Upper lobe of right lung (tissue), 1 donor: ENCODE data around the gene ACER2. TPM values are rescaled to one million over a fixed set of nuclear protein-coding genes. Genes with fewer than 3 reads are reported as not detected.
"Not testable (repeated sequence)": the region's sequence is repeated elsewhere in the genome, so short reads cannot be mapped to it uniquely, and the experiment has no call there.

Source experiments
- ATAC-seq: fragments of 200-7000 bp; cut with Tn5 transposase; one replicate; pipeline ENCODE4 v1.9.1; 2020; ENCODE audit warnings: mild to moderate bottlenecking, moderate library complexity
- DNase-seq: peaks from one replicate; pipeline ENCODE4 v3.0.0-alpha.2; 2020
- H3K27ac ChIP-seq: fragments of 200-600 bp; one replicate; pipeline ENCODE4 v1.8.0; 2022
- H3K27me3 ChIP-seq: fragments of 200-600 bp; one replicate; pipeline ENCODE4 v1.8.0; 2022; ENCODE audit warnings: mild to moderate bottlenecking
- H3K36me3 ChIP-seq: fragments of 200-600 bp; one replicate; pipeline ENCODE4 v1.8.0; 2022
- H3K4me1 ChIP-seq: fragments of 200-600 bp; one replicate; pipeline ENCODE4 v1.8.0; 2022
- H3K4me3 ChIP-seq: fragments of 200-600 bp; one replicate; pipeline ENCODE4 v1.8.0; 2022; ENCODE audit warnings: mild to moderate bottlenecking
- H3K9me3 ChIP-seq: fragments of 200-600 bp; one replicate; pipeline ENCODE4 v1.8.0; 2022
- intact Hi-C: fragments of 100-400 bp; cut with DNase I; formaldehyde crosslinking; loops from one replicate; pipeline ENCODE4 v1.11.0; 2022
- total RNA-seq: library from RNA; stranded (reverse); fragmentation: NEBNext Ultra II Directional; extraction: Animal tissue kit (Norgen Biotek cat#: 25700); gene quantifications from one replicate; pipeline ENCODE4 v1.2.1, GENCODE V29; 2021
- TF ChIP-seq, protein P1 (sequence below): fragments of 200-600 bp; IDR thresholded peaks from one replicate; pipeline ENCODE4 v1.8.0; 2022; ENCODE audit warnings: antibody characterized with exemption
- donor health status: DM: no; HTN: yes; CAD: no; lungs with severe emphysema.

ACER2 gene
- total RNA-seq, 1 donor from 2014 or later = 5.5 TPM

DNA sequence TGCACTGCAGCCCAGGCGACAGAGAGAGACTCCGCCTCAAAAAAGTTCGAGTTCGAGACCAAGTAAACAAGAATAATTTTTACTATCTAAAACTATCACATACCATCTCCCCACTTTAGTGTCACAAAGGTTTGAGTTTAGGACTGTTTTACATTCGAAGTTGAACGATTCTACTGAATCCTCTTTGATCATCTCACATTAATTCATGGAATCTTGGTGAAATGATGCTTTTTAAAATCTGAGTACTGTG is 28.1 kb upstream of the ACER2 start:
- H3K9me3 ChIP-seq = no peaks in the 10 kb centered on the region
- peaks cover 21% of the 10 kb centered on the region for H3K4me1 ChIP-seq
- H3K4me3 ChIP-seq = peak overlapping the region; percentile 66
- H3K27ac ChIP-seq = peak overlapping the region; percentile 89
- H3K36me3 ChIP-seq = peaks cover 34% of the 10 kb centered on the region
- ATAC-seq (no peak), DNase-seq (no peak)
- TF ChIP-seq, protein P1, sequence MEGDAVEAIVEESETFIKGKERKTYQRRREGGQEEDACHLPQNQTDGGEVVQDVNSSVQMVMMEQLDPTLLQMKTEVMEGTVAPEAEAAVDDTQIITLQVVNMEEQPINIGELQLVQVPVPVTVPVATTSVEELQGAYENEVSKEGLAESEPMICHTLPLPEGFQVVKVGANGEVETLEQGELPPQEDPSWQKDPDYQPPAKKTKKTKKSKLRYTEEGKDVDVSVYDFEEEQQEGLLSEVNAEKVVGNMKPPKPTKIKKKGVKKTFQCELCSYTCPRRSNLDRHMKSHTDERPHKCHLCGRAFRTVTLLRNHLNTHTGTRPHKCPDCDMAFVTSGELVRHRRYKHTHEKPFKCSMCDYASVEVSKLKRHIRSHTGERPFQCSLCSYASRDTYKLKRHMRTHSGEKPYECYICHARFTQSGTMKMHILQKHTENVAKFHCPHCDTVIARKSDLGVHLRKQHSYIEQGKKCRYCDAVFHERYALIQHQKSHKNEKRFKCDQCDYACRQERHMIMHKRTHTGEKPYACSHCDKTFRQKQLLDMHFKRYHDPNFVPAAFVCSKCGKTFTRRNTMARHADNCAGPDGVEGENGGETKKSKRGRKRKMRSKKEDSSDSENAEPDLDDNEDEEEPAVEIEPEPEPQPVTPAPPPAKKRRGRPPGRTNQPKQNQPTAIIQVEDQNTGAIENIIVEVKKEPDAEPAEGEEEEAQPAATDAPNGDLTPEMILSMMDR = no peak
- intact Hi-C loops = no loop called here
- H3K27me3 ChIP-seq = no peaks in the 10 kb centered on the region

DNA sequence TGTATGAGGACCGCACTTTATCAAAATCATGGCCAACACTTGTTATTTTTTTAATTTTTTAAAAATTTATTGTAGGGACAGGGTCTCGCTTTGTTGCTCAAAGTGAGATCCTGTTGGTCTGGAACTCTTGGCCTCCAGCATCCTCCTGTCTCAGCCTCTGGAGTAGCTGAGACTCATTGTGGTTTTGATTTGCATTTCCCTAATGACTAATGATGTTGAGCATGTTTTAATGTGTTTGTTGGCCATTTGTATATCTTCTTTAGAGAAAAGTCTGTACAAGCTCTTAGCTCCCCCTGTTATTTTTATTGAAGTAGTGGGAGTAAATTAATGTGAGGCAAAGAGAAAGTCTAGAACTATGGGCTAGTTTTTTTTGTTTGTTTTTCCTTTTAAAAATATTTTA is 27.2 kb upstream of the ACER2 start:
- no peaks in the 10 kb centered on the region for H3K9me3 ChIP-seq
- ATAC-seq (no peak), DNase-seq (no peak)
- TF ChIP-seq, protein P1 = no peak
- H3K4me1 ChIP-seq = peaks cover 21% of the 10 kb centered on the region
- intact Hi-C loops = no loop called here
- H3K36me3 ChIP-seq = peaks cover 25% of the 10 kb centered on the region
- no peaks in the 10 kb centered on the region for H3K27me3 ChIP-seq
- no peak overlapping the region for H3K4me3 ChIP-seq
- H3K27ac ChIP-seq = no peak overlapping the region

DNA sequence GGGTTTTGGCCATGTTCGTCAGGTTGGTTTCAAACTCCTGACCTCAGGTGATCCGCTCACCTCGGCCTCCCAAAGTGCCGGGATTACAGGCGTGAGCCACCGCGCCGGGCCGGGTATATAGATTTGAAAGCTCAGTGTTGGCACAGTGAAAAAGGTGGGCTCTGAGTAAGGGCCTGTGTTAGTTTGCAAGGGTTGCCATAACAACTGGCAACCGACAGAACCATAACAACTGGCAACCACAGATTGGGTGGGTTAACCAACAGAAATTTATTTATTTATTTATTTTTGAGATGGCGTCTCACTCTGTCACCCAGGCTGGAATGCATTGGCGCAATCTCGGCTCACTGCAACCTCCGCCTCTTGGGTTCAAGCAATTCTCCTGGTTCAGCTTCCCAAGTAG is 23.6 kb upstream of the ACER2 start:
- H3K9me3 ChIP-seq, intact Hi-C loops, H3K36me3 ChIP-seq, ATAC-seq, H3K27ac ChIP-seq, H3K27me3 ChIP-seq, H3K4me3 ChIP-seq, DNase-seq, H3K4me1 ChIP-seq: not testable (repeated sequence)

DNA sequence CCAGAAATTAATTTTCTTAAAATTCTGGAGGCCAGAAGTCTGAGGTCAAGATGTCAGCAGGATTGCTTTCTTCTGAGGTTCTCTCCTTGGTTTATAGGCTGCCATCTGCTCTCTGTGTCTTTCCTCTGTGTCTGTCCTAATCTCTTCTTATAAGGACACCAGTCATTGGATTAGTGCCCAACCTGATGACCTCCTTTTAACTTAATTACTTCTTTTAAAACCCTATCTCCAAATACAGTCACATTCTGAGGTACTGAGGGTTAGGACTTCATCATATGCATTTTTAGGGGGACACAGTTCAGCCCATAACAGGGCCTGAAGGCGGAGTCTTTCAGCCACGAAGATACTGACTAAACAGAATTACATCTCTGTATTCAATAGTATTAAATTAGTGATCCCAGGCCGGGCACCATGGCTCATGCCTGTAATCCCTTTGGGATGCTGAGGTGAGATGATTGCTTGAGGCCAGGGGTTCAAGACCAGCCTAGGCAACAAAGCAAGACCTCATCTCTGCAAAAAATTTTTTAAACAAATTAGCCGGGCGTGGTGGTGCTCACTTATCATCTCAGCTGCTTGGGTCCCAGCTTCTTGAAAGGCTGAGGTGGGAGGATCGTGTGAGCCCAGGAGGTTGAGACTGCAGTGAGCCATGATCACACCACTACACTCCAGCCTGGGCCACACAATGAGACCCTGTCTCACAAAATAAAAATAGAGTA is 22.9 kb upstream of the ACER2 start:
- TF ChIP-seq, protein P1 = no peak
- Histone ChIP-seq H3K27me3 (no peaks in the 10 kb centered on the region), H3K4me3 (no peak overlapping the region), H3K9me3 (no peaks in the 10 kb centered on the region), H3K36me3 (no peaks in the 10 kb centered on the region), H3K27ac (no peak overlapping the region), H3K4me1 (no peaks in the 10 kb centered on the region)
- ATAC-seq = no peak
- intact Hi-C loops = no loop called here
- no peak for DNase-seq

DNA sequence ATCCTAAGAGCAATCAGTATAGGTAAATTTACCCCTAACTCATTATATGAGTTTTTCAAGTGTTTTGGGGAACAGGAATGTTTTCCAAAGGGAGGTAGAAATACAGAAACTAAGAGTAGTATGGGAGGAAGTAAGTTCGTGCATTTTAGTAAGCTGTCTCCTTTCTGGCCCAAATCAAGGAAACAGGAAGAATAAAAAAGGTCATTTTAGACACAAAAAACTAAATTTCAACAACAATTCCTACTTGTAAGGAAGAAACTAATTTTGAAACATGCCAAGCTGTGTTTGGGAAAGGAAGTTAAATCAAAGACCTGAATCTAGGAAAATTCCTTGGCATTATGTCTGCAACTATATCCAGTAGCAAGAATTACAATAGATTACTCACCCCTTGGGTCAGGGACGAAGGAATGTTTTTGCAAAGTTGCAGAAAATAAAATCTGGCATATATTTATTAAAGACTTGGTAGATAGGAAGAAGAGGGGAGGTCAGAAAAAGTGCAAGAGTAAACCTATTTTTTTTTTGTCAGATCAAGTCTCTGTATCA is 22.2 kb upstream of the ACER2 start:
- intact Hi-C loops = no loop called here
- Histone ChIP-seq H3K4me3 (no peak overlapping the region), H3K27me3 (no peaks in the 10 kb centered on the region), H3K36me3 (no peaks in the 10 kb centered on the region), H3K4me1 (no peaks in the 10 kb centered on the region), H3K9me3 (no peaks in the 10 kb centered on the region), H3K27ac (no peak overlapping the region)
- ATAC-seq (no peak), DNase-seq (no peak)
- TF ChIP-seq, protein P1 = no peak

DNA sequence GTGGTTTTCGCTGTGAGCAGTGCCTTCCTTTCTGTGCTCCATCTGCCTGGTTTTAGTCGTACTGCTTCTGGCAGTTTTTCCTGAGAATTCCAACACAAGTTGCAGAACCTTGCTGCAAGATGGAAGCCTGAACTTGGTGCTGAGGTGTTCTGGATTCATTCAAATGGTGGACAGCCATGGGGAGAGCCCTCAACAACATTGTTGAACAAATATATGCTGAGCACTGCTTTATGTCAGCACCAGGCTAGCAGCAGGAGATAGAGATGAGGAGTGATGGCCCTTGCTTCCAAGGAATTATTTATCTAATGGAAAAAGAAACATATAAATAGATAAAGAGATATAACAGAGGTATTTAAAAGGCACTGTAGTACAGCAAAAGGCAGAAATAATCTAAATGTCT is 21.5 kb upstream of the ACER2 start:
- TF ChIP-seq, protein P1 = no peak
- no peaks in the 10 kb centered on the region for H3K36me3 ChIP-seq
- no peaks in the 10 kb centered on the region for H3K4me1 ChIP-seq
- ATAC-seq (no peak), DNase-seq (no peak)
- no peaks in the 10 kb centered on the region for H3K27me3 ChIP-seq
- no peaks in the 10 kb centered on the region for H3K9me3 ChIP-seq
- H3K27ac ChIP-seq = no peak overlapping the region
- intact Hi-C loops = no loop called here
- no peak overlapping the region for H3K4me3 ChIP-seq

DNA sequence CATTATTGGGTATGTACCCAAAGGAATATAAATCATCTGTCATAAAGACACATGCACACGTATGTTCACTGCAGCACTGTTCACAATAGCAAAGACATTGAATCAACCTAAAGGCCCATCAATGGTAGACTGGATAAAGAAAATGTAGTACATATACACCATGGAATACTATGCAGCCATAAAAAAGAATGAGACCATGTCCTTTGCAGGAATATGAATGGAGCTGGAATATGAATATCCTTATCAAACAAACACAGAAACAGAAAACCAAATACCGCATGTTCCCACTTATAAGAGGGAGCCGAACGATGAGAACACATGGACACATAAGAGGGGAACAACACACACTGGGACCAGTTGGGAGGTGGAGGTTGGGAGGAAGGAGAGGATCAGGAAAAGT is 19.3 kb upstream of the ACER2 start:
- H3K27me3 ChIP-seq, H3K9me3 ChIP-seq, ATAC-seq, H3K36me3 ChIP-seq, intact Hi-C loops, H3K4me1 ChIP-seq, H3K27ac ChIP-seq, H3K4me3 ChIP-seq, DNase-seq: not testable (repeated sequence)
